Lung (tissue), 12 donors: ENCODE results near the gene CDK11B. TPM values are rescaled to one million over a fixed set of nuclear protein-coding genes. Genes with fewer than 3 reads are reported as not detected.

ENCODE experiments used
- ATAC-seq: fragments of 200-7000 bp; cut with Tn5 transposase; one replicate; pipeline ENCODE4 v1.9.1; 2020; ENCODE audit warnings: moderate number of reproducible peaks; ENCODE audit not compliant: insufficient read depth, low FRiP score
- DNase-seq, 3 donors: peaks; one replicate each; pipeline ENCODE4 v3.0.0-alpha.2; 2013 to 2017
- H3K27ac ChIP-seq, 2 donors: one replicate each; pipeline ENCODE4 v1.5.1; 2013; ENCODE audit warnings: mild to moderate bottlenecking in 2 of 2, moderate library complexity in 2 of 2, control low read depth in 1 of 2, inconsistent platforms in 1 of 2, low read depth in 1 of 2, low read length in 1 of 2
- H3K27me3 ChIP-seq, 3 donors: one replicate each; pipeline ENCODE4 v1.5.1; 2013; ENCODE audit warnings: low read length in 2 of 3; ENCODE audit not compliant: control insufficient read depth in 3 of 3, insufficient read depth in 3 of 3
- H3K36me3 ChIP-seq, 4 donors: one replicate each; pipeline ENCODE4 v1.5.1; 2013; ENCODE audit warnings: low read length in 4 of 4, mild to moderate bottlenecking in 1 of 4, moderate library complexity in 1 of 4; ENCODE audit not compliant: control insufficient read depth in 4 of 4, insufficient read depth in 4 of 4
- H3K4me1 ChIP-seq, 5 donors: one replicate each; pipeline ENCODE4 v1.5.1; 2013; ENCODE audit warnings: low read length in 5 of 5, mild to moderate bottlenecking in 2 of 5, moderate library complexity in 1 of 5; ENCODE audit not compliant: control insufficient read depth in 5 of 5, insufficient read depth in 5 of 5
- H3K4me3 ChIP-seq: one replicate; pipeline ENCODE4 v1.5.1; 2013; ENCODE audit warnings: mild to moderate bottlenecking, control low read depth, moderate library complexity
- H3K9ac ChIP-seq, 2 donors: one replicate each; pipeline ENCODE4 v1.5.1; 2013; ENCODE audit warnings: low read length in 2 of 2, control low read depth in 1 of 2; ENCODE audit not compliant: insufficient read depth in 1 of 2
- H3K9me3 ChIP-seq, 4 donors: one replicate each; pipeline ENCODE4 v1.5.1; 2013; ENCODE audit warnings: low read length in 3 of 4, mild to moderate bottlenecking in 1 of 4, moderate library complexity in 1 of 4; ENCODE audit not compliant: control insufficient read depth in 4 of 4, insufficient read depth in 3 of 4
- WGBS, 2 donors: extraction: QIAGEN DNeasy Blood & Tissue Kit; methylation state at CpG; one replicate each; pipeline ENCODE4 v1.1.7; 2013; 5-methylcytosine and 5-hydroxymethylcytosine counted together
- polyA plus RNA-seq, 2 donors: library from polyadenylated mRNA; stranded (reverse); fragments of 200-250 nt; gene quantifications; one replicate each; pipeline ENCODE4 v1.2.1, GENCODE V29; 2013
- total RNA-seq, 2 donors: library from RNA; depleted of rRNA in 1 of 2; stranded (reverse); fragments of >200 nt in 1 of 2; gene quantifications; one replicate each; pipeline ENCODE4 v1.2.1, GENCODE V29; 2014 to 2021
- TF ChIP-seq, protein P1 (sequence below): IDR thresholded peaks from 2 replicates; pipeline ENCODE4 v1.5.1; 2012; ENCODE audit warnings: mild to moderate bottlenecking; ENCODE audit errors: control extremely low read depth, extremely low read depth
- donor health status: control.
- donor health status: control.
- donor health status: Bipolar disorder and iron deficiency.
- donor health status: healthy.
- donor health status: DM: yes; HTN: yes; CAD: no.

Gene CDK11B
- total and polyA plus RNA-seq, 4 donors, result 15.7 to 39.6 (median 24.2) TPM

DNA sequence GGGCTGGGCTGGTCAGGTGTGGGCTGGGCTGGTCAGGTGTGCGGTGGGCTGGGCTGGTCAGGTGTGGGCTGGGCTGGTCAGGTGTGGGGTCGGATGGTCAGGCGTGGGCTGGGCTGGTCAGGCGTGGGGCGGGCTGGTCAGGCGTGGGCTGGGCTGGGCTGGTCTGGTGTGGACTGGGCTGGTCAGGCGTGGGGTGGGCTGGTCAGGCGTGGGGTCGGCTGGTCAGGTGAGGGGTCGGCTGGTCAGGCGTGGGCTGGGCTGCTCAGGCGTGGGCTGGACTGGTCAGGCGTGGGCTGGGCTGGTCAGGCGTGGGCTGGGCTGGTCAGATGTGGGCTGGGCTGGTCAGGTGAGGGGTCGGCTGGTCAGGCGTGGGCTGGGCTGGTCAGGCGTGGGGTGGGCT, 53.1 kb downstream of the CDK11B start:
- H3K9me3 ChIP-seq, result no peaks in the 10 kb centered on the region
- no peak overlapping the region for H3K4me3 ChIP-seq
- no peak for DNase-seq
- no peak for ATAC-seq
- H3K27ac ChIP-seq, result no peak overlapping the region
- H3K9ac ChIP-seq, result no peak overlapping the region
- TF ChIP-seq, protein P1, sequence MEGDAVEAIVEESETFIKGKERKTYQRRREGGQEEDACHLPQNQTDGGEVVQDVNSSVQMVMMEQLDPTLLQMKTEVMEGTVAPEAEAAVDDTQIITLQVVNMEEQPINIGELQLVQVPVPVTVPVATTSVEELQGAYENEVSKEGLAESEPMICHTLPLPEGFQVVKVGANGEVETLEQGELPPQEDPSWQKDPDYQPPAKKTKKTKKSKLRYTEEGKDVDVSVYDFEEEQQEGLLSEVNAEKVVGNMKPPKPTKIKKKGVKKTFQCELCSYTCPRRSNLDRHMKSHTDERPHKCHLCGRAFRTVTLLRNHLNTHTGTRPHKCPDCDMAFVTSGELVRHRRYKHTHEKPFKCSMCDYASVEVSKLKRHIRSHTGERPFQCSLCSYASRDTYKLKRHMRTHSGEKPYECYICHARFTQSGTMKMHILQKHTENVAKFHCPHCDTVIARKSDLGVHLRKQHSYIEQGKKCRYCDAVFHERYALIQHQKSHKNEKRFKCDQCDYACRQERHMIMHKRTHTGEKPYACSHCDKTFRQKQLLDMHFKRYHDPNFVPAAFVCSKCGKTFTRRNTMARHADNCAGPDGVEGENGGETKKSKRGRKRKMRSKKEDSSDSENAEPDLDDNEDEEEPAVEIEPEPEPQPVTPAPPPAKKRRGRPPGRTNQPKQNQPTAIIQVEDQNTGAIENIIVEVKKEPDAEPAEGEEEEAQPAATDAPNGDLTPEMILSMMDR, result no peak
- no peaks in the 10 kb centered on the region for H3K36me3 ChIP-seq
- peaks cover 0 to 11% (median 3%) of the 10 kb centered on the region in 3 donors for H3K27me3 ChIP-seq
- 92 to 97% methylated on average over 17 of the region's 17 CpGs for WGBS, 2 donors
- H3K4me1 ChIP-seq, result peaks cover 0 to 1% (median 0%) of the 10 kb centered on the region in 5 donors

DNA sequence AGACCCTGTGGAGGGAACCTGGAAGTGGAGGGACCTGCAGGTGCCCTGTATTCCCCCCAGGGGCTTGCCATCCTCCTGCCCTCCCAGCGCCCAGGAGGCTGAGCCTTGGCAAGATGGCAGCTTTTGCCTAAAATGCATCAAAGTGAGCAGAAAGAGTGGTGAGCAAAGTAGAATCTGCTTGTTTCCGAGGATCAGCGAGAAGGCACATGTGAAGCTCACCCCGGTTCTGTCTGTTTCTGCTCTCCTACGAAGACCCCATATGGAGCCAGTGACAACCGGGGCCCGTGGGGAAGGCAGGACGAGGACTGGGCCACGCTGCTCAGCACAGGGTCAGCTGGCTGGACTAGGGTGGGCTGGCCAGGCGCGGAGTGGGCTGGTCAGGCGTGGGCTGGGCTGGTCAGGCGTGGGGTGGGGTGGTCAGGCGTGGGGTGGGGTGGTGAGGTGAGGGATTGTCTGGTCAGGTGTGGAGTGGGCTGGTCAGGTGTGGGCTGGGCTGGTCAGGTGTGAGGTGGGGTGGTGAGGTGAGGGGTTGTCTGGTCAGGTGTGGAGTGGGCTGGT, 53.7 kb downstream of the CDK11B start:
- H3K9ac ChIP-seq, result no peak overlapping the region
- TF ChIP-seq, protein P1, result no peak
- ATAC-seq, result no peak
- no peak for DNase-seq
- H3K36me3 ChIP-seq, result no peaks in the 10 kb centered on the region
- peaks cover 0 to 17% (median 6%) of the 10 kb centered on the region in 3 donors for H3K27me3 ChIP-seq
- H3K27ac ChIP-seq, result no peak overlapping the region
- WGBS, 2 donors, result 81 to 90% methylated on average over 14 of the region's 14 CpGs
- H3K9me3 ChIP-seq, result no peaks in the 10 kb centered on the region
- H3K4me1 ChIP-seq, result peaks cover 0 to 7% (median 0%) of the 10 kb centered on the region in 5 donors
- H3K4me3 ChIP-seq, result no peak overlapping the region

- no peaks in the 10 kb centered on the region for H3K36me3 ChIP-seq
- H3K4me3 ChIP-seq, result no peak overlapping the region
- TF ChIP-seq, protein P1, result no peak
- H3K9me3 ChIP-seq, result no peaks in the 10 kb centered on the region
- peaks cover 0 to 17% (median 6%) of the 10 kb centered on the region in 3 donors for H3K27me3 ChIP-seq
- WGBS, 2 donors, result 84 to 89% methylated on average over 15 of the region's 15 CpGs
- DNase-seq (no peak), ATAC-seq (no peak)
- peaks cover 0 to 8% (median 0%) of the 10 kb centered on the region in 5 donors for H3K4me1 ChIP-seq
- H3K27ac ChIP-seq, result no peak overlapping the region
- no peak overlapping the region for H3K9ac ChIP-seq
Observed at GRCh38 chr1:1604374-1605033, 54.3 kb downstream of the CDK11B start.
